Sigmoid colon (tissue), 7 donors: ENCODE measurements around the gene AMOTL2. TPM values are rescaled to one million over a fixed set of nuclear protein-coding genes. Genes with fewer than 3 reads are reported as not detected.

Source experiments
- DNase-seq: peaks from one replicate; pipeline ENCODE4 v3.0.0-alpha.2; 2019
- H3K27ac ChIP-seq, 4 donors: fragments of 200-600 bp; sonication (generic); one replicate each; pipeline ENCODE4 v1.5.1; 2016 to 2019; ENCODE audit warnings: mild to moderate bottlenecking in 1 of 4
- H3K27me3 ChIP-seq, 3 donors: fragments of 200-600 bp; sonication (generic); one replicate each; pipeline ENCODE4 v1.5.1; 2019; ENCODE audit warnings: mild to moderate bottlenecking in 1 of 3
- H3K36me3 ChIP-seq, 4 donors: fragments of 200-600 bp; sonication (generic); one replicate each; pipeline ENCODE4 v1.5.1; 2016 to 2019
- H3K4me1 ChIP-seq, 4 donors: fragments of 200-600 bp; sonication (generic); one replicate each; pipeline ENCODE4 v1.5.1; 2017 to 2019
- H3K4me3 ChIP-seq, 4 donors: fragments of 200-600 bp; sonication (generic); one replicate each; pipeline ENCODE4 v1.5.1; 2017 to 2019; ENCODE audit warnings: mild to moderate bottlenecking in 2 of 4, moderate library complexity in 1 of 4
- H3K9me3 ChIP-seq, 4 donors: fragments of 200-600 bp in 3 of 4; sonication (generic) in 3 of 4; one replicate each; pipeline versions ENCODE4 v1.5.1 to v1.6.1; 2013 to 2019
- CTCF ChIP-seq, 4 experiments: fragments of 450-650 bp in 3 of 4; fragments of 200-600 bp in 1 of 4; IDR thresholded peaks; one replicate each; pipeline ENCODE4 v1.5.1; 2016 to 2019; ENCODE audit warnings: antibody characterized with exemption in 4 of 4, mild to moderate bottlenecking in 3 of 4, moderate library complexity in 2 of 4
- EP300 ChIP-seq, 4 donors: sonication (generic); formaldehyde crosslinking; IDR thresholded peaks; one replicate each; pipeline ENCODE4 v1.6.1; 2017; ENCODE audit warnings: antibody characterized with exemption in 4 of 4
- POLR2A ChIP-seq, 2 donors: fragments of 450-650 bp; IDR thresholded peaks; one replicate each; pipeline ENCODE4 v1.6.1; 2016; ENCODE audit warnings: antibody characterized with exemption in 2 of 2, mild to moderate bottlenecking in 2 of 2, moderate library complexity in 2 of 2
- POLR2AphosphoS5 ChIP-seq, 4 donors: sonication (generic); formaldehyde crosslinking; IDR thresholded peaks; one replicate each; pipeline ENCODE4 v1.6.1; 2017; ENCODE audit warnings: antibody characterized with exemption in 4 of 4
- WGBS, 2 donors: extraction: QIAGEN DNeasy Blood & Tissue Kit; methylation state at CpG; one replicate each; pipeline ENCODE4 v1.1.7; 2013; 5-methylcytosine and 5-hydroxymethylcytosine counted together
- intact Hi-C: fragments of 100-400 bp; cut with DNase I; formaldehyde crosslinking; loops from one replicate; pipeline ENCODE4 v1.15.1; 2023
- polyA plus RNA-seq, 3 donors: library from polyadenylated mRNA; stranded (reverse); fragments of 200-250 nt; gene quantifications; one replicate each; pipeline ENCODE4 v1.2.3, GENCODE V29; 2013
- total RNA-seq, 4 donors: library from RNA; depleted of rRNA; stranded (reverse); fragments of >200 nt; gene quantifications; one replicate each; pipeline ENCODE4 v1.1.0, GENCODE V29; 2016
- donor health status: healthy with polysubstance abuse.
- donor health status: Bipolar disorder and iron deficiency.
- donor health status: healthy.

AMOTL2 gene
- total and polyA plus RNA-seq, 7 donors = 1.6 to 112 (median 43.5) TPM

- peak overlapping the region in 2 of 4 donors; percentile 74 to 78 for H3K4me3 ChIP-seq
- no peaks in the 10 kb centered on the region for H3K9me3 ChIP-seq
- WGBS, 2 donors = 85 to 92% methylated on average over 34 of the region's 34 CpGs
- H3K4me1 ChIP-seq = peaks cover 0 to 83% (median 80%) of the 10 kb centered on the region in 4 donors
- peak overlapping the region; percentile 98 to 100 (median 100) for H3K27ac ChIP-seq
- no peak for TF ChIP-seq CTCF (IDR thresholded peaks at IDR 0.05)
- no peak for TF ChIP-seq POLR2AphosphoS5 (IDR thresholded peaks at IDR 0.05)
- TF ChIP-seq POLR2A (IDR thresholded peaks at IDR 0.05) = no peak
- TF ChIP-seq EP300 (IDR thresholded peaks at IDR 0.05) = no peak
- H3K36me3 ChIP-seq = peaks cover 10 to 53% (median 35%) of the 10 kb centered on the region in 4 donors
- intact Hi-C loops = loop anchor here (5.0 kb wide), 2 partner anchors 116 to 159 kb away; partner anchors contain the start of genes ANAPC13 and CEP63
- DNase-seq = peak; percentile 64
- no peaks in the 10 kb centered on the region for H3K27me3 ChIP-seq
These were observed 3.4 kb downstream of the AMOTL2 start for GRCh38 chr3:134370611-134371531.

GRCh38 chr3:134369861-134370596 lies 4.2 kb downstream of the AMOTL2 start:
- WGBS, 2 donors = 85 to 93% methylated on average over 2 of the region's 2 CpGs
- DNase-seq = peak; percentile 28
- peak overlapping the region in 2 of 4 donors; percentile 0 to 74 for H3K4me3 ChIP-seq
- H3K9me3 ChIP-seq = no peaks in the 10 kb centered on the region
- H3K4me1 ChIP-seq = peaks cover 0 to 85% (median 82%) of the 10 kb centered on the region in 4 donors
- TF ChIP-seq EP300 (IDR thresholded peaks at IDR 0.05) (no peak), POLR2A (IDR thresholded peaks at IDR 0.05) (no peak), CTCF (IDR thresholded peaks at IDR 0.05) (no peak), POLR2AphosphoS5 (IDR thresholded peaks at IDR 0.05) (no peak)
- H3K27ac ChIP-seq = peak overlapping the region; percentile 98 to 100 (median 100)
- H3K36me3 ChIP-seq = peaks cover 10 to 61% (median 42%) of the 10 kb centered on the region in 4 donors
- intact Hi-C loops = loop anchor here (5.0 to 10.0 kb wide), 3 partner anchors 117 to 795 kb away; partner anchors contain the start of genes ANAPC13, CDV3 and CEP63
- H3K27me3 ChIP-seq = no peaks in the 10 kb centered on the region

- WGBS, 2 donors = 78 to 88% methylated on average over 10 of the region's 10 CpGs
- no peaks in the 10 kb centered on the region for H3K9me3 ChIP-seq
- TF ChIP-seq POLR2A (IDR thresholded peaks at IDR 0.05) (no peak), POLR2AphosphoS5 (IDR thresholded peaks at IDR 0.05) (peak in 3 of 4 donors; percentile 8 to 34 (median 27)), EP300 (IDR thresholded peaks at IDR 0.05) (no peak)
- intact Hi-C loops = loop anchor here (10.0 kb wide), 1 partner anchor 794 kb away; the partner anchor contains the start of gene CDV3
- peaks cover 10 to 68% (median 42%) of the 10 kb centered on the region in 4 donors for H3K36me3 ChIP-seq
- H3K4me3 ChIP-seq = peak overlapping the region in 1 of 4 donors; percentile 0
- H3K4me1 ChIP-seq = peaks cover 0 to 87% (median 87%) of the 10 kb centered on the region in 4 donors
- H3K27me3 ChIP-seq = no peaks in the 10 kb centered on the region
- DNase-seq = peak; percentile 62
- peak overlapping the region; percentile 98 to 100 (median 100) for H3K27ac ChIP-seq
These were observed 5.0 kb downstream of the AMOTL2 start for GRCh38 chr3:134369231-134369741.

- Histone ChIP-seq H3K9me3 (no peaks in the 10 kb centered on the region), H3K27ac (peak overlapping the region; percentile 98 to 100 (median 100)), H3K36me3 (peaks cover 10 to 68% (median 42%) of the 10 kb centered on the region in 4 donors), H3K4me1 (peaks cover 0 to 93% (median 90%) of the 10 kb centered on the region in 4 donors), H3K4me3 (no peak overlapping the region), H3K27me3 (no peaks in the 10 kb centered on the region)
- intact Hi-C loops = loop anchor here (10.0 kb wide), 1 partner anchor 794 kb away; the partner anchor contains the start of gene CDV3
- TF ChIP-seq CTCF (IDR thresholded peaks at IDR 0.05) = no peak
- WGBS, 2 donors = 90 to 96% methylated on average over 4 of the region's 4 CpGs
- peak; percentile 53 for DNase-seq
These were observed 5.5 kb downstream of the AMOTL2 start for GRCh38 chr3:134368751-134369105.
